ENCODE measurements around the gene TNFRSF4. TPM values are rescaled to one million over a fixed set of nuclear protein-coding genes. Genes with fewer than 3 reads are reported as not detected.
"Not testable (repeated sequence)": the region's sequence is repeated elsewhere in the genome, so short reads cannot be mapped to it uniquely, and the experiment has no call there.

Gene TNFRSF4
- total RNA-seq, 1 experiment from 2014 or later, result 0.17 TPM

GRCh38 chr1:1183221-1183747 lies 30.7 kb downstream of the TNFRSF4 start:
- no peak for DNase-seq (ENCODE audit: low read depth)

GRCh38 chr1:1182491-1183220 lies 31.3 kb downstream of the TNFRSF4 start:
- no peak for DNase-seq (ENCODE audit: low read depth)

- DNase-seq (ENCODE audit: low read depth), result no peak
These were observed 32.0 kb downstream of the TNFRSF4 start for GRCh38 chr1:1181938-1182410.

GRCh38 chr1:1181129-1181937 lies 32.6 kb downstream of the TNFRSF4 start:
- no peak for DNase-seq (ENCODE audit: low read depth)

GRCh38 chr1:1179983-1180861 lies 33.7 kb downstream of the TNFRSF4 start:
- no peak for DNase-seq (ENCODE audit: low read depth)

GRCh38 chr1:1179346-1179982 lies 34.5 kb downstream of the TNFRSF4 start:
- DNase-seq (ENCODE audit: low read depth), result no peak

GRCh38 chr1:1178794-1179331 lies 35.1 kb downstream of the TNFRSF4 start:
- no peak for DNase-seq (ENCODE audit: low read depth)

GRCh38 chr1:1177452-1178206 lies 36.3 kb downstream of the TNFRSF4 start:
- DNase-seq (ENCODE audit: low read depth), result no peak

- DNase-seq (ENCODE audit: low read depth), result no peak
These were observed 37.0 kb downstream of the TNFRSF4 start for GRCh38 chr1:1176931-1177330.

GRCh38 chr1:1176063-1176761 lies 37.7 kb downstream of the TNFRSF4 start:
- DNase-seq (ENCODE audit: low read depth), result not testable (repeated sequence)

GRCh38 chr1:1175221-1176062 lies 38.5 kb downstream of the TNFRSF4 start:
- no peak for DNase-seq (ENCODE audit: low read depth)

GRCh38 chr1:1173793-1174415 lies 40.0 kb downstream of the TNFRSF4 start, which contains the start of gene TTLL10:
Gene TTLL10 (plus strand): TSS chr1:1173880. CDS start chr1:1179216, 5,336 bp downstream.
- DNase-seq (ENCODE audit: low read depth), result no peak

- DNase-seq (ENCODE audit: low read depth), result no peak
These were observed 40.7 kb downstream of the TNFRSF4 start for GRCh38 chr1:1173061-1173792.

- no peak for DNase-seq (ENCODE audit: low read depth)
These were observed 42.2 kb downstream of the TNFRSF4 start for GRCh38 chr1:1171546-1172340.

GRCh38 chr1:1171161-1171545 lies 42.8 kb downstream of the TNFRSF4 start:
- no peak for DNase-seq (ENCODE audit: low read depth)

All from LHCN-M2 (cell line).